H9 (cell line): ENCODE results near the gene ST6GALNAC3. TPM values are rescaled to one million over a fixed set of nuclear protein-coding genes. Genes with fewer than 3 reads are reported as not detected.

Experiments used
- DNase-seq: peaks from one replicate; pipeline ENCODE4 v3.0.0-alpha.2; 2017
- H2AFZ ChIP-seq: one replicate; pipeline ENCODE4 v1.6.1; 2013; ENCODE audit warnings: mild to moderate bottlenecking, low read length, control low read depth, moderate library complexity
- H2AK5ac ChIP-seq: 2 replicates; pipeline ENCODE4 v1.6.1; 2013; ENCODE audit warnings: low read length, control low read depth, mixed read lengths; ENCODE audit not compliant: insufficient read length
- H2BK120ac ChIP-seq: one replicate; pipeline ENCODE4 v1.6.1; 2013; ENCODE audit warnings: low read depth, mild to moderate bottlenecking, low read length, control low read depth, inconsistent platforms; ENCODE audit not compliant: poor library complexity, severe bottlenecking
- H2BK12ac ChIP-seq: 2 replicates; pipeline ENCODE4 v1.6.1; 2013; ENCODE audit warnings: low read length, control low read depth, mixed read lengths, low read depth; ENCODE audit not compliant: insufficient read length
- H2BK15ac ChIP-seq: 2 replicates; pipeline ENCODE4 v1.6.1; 2013; ENCODE audit warnings: low read depth, low read length, control low read depth
- H2BK20ac ChIP-seq: one replicate; pipeline ENCODE4 v1.6.1; 2013; ENCODE audit warnings: low read depth, mild to moderate bottlenecking, low read length, control low read depth, inconsistent platforms; ENCODE audit not compliant: poor library complexity, severe bottlenecking
- H2BK5ac ChIP-seq: 2 replicates; pipeline ENCODE4 v1.6.1; 2013; ENCODE audit warnings: low read length, control low read depth, mixed read lengths; ENCODE audit not compliant: insufficient read length
- H3K14ac ChIP-seq: 2 replicates; pipeline ENCODE4 v1.6.1; 2013; ENCODE audit warnings: low read length, control low read depth; ENCODE audit not compliant: insufficient read depth
- H3K18ac ChIP-seq: 2 replicates; pipeline ENCODE4 v1.6.1; 2013; ENCODE audit warnings: low read depth, mild to moderate bottlenecking, mixed read lengths, low read length, control low read depth; ENCODE audit not compliant: insufficient read length
- H3K23ac ChIP-seq: 2 replicates; pipeline ENCODE4 v1.6.1; 2013; ENCODE audit warnings: low read length, control low read depth, mixed read lengths, low read depth; ENCODE audit not compliant: insufficient read length
- H3K23me2 ChIP-seq: 2 replicates; pipeline ENCODE4 v1.6.1; 2013; ENCODE audit warnings: low read depth, mild to moderate bottlenecking, mixed read lengths, low read length, control low read depth; ENCODE audit not compliant: insufficient read length, poor library complexity, severe bottlenecking
- H3K27ac ChIP-seq: 2 replicates; pipeline ENCODE4 v1.5.1; 2013; ENCODE audit warnings: low read length, control low read depth, mixed read lengths, low read depth; ENCODE audit not compliant: insufficient read length
- H3K27me3 ChIP-seq: 2 replicates; pipeline ENCODE4 v1.6.1; 2013; ENCODE audit warnings: low read length, control low read depth, inconsistent platforms; ENCODE audit not compliant: insufficient read depth
- H3K4ac ChIP-seq: 2 replicates; pipeline ENCODE4 v1.6.1; 2013; ENCODE audit warnings: low read depth, mild to moderate bottlenecking, control low read depth, inconsistent platforms, low read length, moderate library complexity
- H3K4me1 ChIP-seq: 2 replicates; pipeline ENCODE4 v1.6.1; 2013; ENCODE audit warnings: low read length, control low read depth, inconsistent platforms; ENCODE audit not compliant: insufficient read depth
- H3K4me2 ChIP-seq: 2 replicates; pipeline ENCODE4 v1.6.1; 2013; ENCODE audit warnings: low read length, control low read depth, mixed read lengths; ENCODE audit not compliant: insufficient read length, insufficient read depth
- H3K56ac ChIP-seq: 2 replicates; pipeline ENCODE4 v1.6.1; 2013; ENCODE audit warnings: low read depth, mild to moderate bottlenecking, mixed read lengths, low read length, control low read depth; ENCODE audit not compliant: insufficient read length
- H3K79me1 ChIP-seq: 2 replicates; pipeline ENCODE4 v1.6.1; 2013; ENCODE audit warnings: low read depth, mild to moderate bottlenecking, moderate library complexity, low read length, control low read depth, inconsistent platforms; ENCODE audit not compliant: insufficient read depth, poor library complexity, severe bottlenecking
- H3K79me2 ChIP-seq: 2 replicates; pipeline ENCODE4 v1.6.1; 2013; ENCODE audit warnings: low read length, control low read depth, inconsistent platforms; ENCODE audit not compliant: insufficient read depth
- H3K9ac ChIP-seq: 2 replicates; pipeline ENCODE4 v1.6.1; 2013; ENCODE audit warnings: low read length, control low read depth, mixed read lengths; ENCODE audit not compliant: insufficient read length; ENCODE audit errors: extremely low read depth
- H3K9me3 ChIP-seq: one replicate; pipeline ENCODE4 v1.6.1; 2013; ENCODE audit warnings: low read depth, low read length, inconsistent platforms; ENCODE audit not compliant: control insufficient read depth
- H3T11ph ChIP-seq: one replicate; pipeline ENCODE4 v1.6.1; 2013; ENCODE audit warnings: mild to moderate bottlenecking, low read length, control low read depth, inconsistent platforms
- H4K20me1 ChIP-seq: one replicate; pipeline ENCODE4 v1.6.1; 2013; ENCODE audit not compliant: control insufficient read depth, insufficient read length, insufficient read depth
- H4K5ac ChIP-seq: 2 replicates; pipeline ENCODE4 v1.6.1; 2013; ENCODE audit warnings: low read depth, mild to moderate bottlenecking, mixed read lengths, low read length, control low read depth; ENCODE audit not compliant: insufficient read length
- H4K8ac ChIP-seq: replicated peaks from 2 replicates; pipeline ENCODE4 v1.6.1; 2013; ENCODE audit warnings: low read length, control low read depth, mixed read lengths, low read depth; ENCODE audit not compliant: insufficient read length
- H4K91ac ChIP-seq: 2 replicates; pipeline ENCODE4 v1.6.1; 2013; ENCODE audit warnings: low read depth, mild to moderate bottlenecking, moderate library complexity, mixed read lengths, low read length, control low read depth; ENCODE audit not compliant: insufficient read length
- H3K27ac Mint-ChIP-seq, 3 experiments: 2 replicates in 2 of 3; 3 replicates in 1 of 3; pipeline ENCODE4 v1.8.0; 2020 to 2021; ENCODE audit warnings: mixed read lengths in 3 of 3, mild to moderate bottlenecking in 1 of 3, moderate library complexity in 1 of 3
- H3K27me3 Mint-ChIP-seq: 2 replicates; pipeline ENCODE4 v1.8.0; 2021; ENCODE audit warnings: low read depth, mild to moderate bottlenecking, moderate library complexity, mixed read lengths
- H3K36me3 Mint-ChIP-seq, 3 experiments: 2 replicates in 2 of 3; 3 replicates in 1 of 3; pipeline ENCODE4 v1.8.0; 2020 to 2021; ENCODE audit warnings: low read depth in 3 of 3, mixed read lengths in 3 of 3; ENCODE audit not compliant: insufficient read depth in 1 of 3
- H3K4me1 Mint-ChIP-seq, 2 experiments: 2 replicates each; pipeline ENCODE4 v1.8.0; 2020; ENCODE audit warnings: mixed read lengths in 2 of 2
- H3K4me3 Mint-ChIP-seq, 2 experiments: 2 replicates in 1 of 2; 3 replicates in 1 of 2; pipeline ENCODE4 v1.8.0; 2020 to 2021; ENCODE audit warnings: mild to moderate bottlenecking in 2 of 2, mixed read lengths in 2 of 2, moderate library complexity in 1 of 2
- H3K9me3 Mint-ChIP-seq, 2 experiments: 2 replicates in 1 of 2; 3 replicates in 1 of 2; pipeline ENCODE4 v1.8.0; 2020; ENCODE audit warnings: mild to moderate bottlenecking in 2 of 2, mixed read lengths in 2 of 2, moderate library complexity in 1 of 2
- CTCF ChIP-seq: fragments of 200-600 bp; sonication (generic); conservative IDR thresholded peaks from 3 replicates; pipeline ENCODE4 v1.8.0; 2021; ENCODE audit warnings: antibody characterized with exemption, mild to moderate bottlenecking
- WGBS: extraction: QIAGEN DNeasy Blood & Tissue Kit; methylation state at CpG from one replicate; pipeline ENCODE4 v1.1.7; 2013; ENCODE audit warnings: missing lambda C conversion rate, low lambda C conversion rate, mixed read lengths; ENCODE audit not compliant: insufficient read length; ENCODE audit errors: extremely low coverage; 5-methylcytosine and 5-hydroxymethylcytosine counted together
- total RNA-seq: library from RNA; stranded (reverse); gene quantifications from 2 replicates; pipeline ENCODE4 v1.2.1, GENCODE V29; 2021

The ST6GALNAC3 gene
- total RNA-seq, 1 experiment from 2014 or later, result 11.2 TPM

GRCh38 chr1:76229279-76230005, 154.9 kb downstream of the ST6GALNAC3 start:
- Histone ChIP-seq H3K4ac (no peak overlapping the region), H3K9ac (no peak overlapping the region), H2BK120ac (no peak overlapping the region), H3K79me1 (no peaks in the 10 kb centered on the region), H3K14ac (no peak overlapping the region), H3K23ac (no peak overlapping the region), H4K5ac (no peak overlapping the region), H2BK20ac (no peak overlapping the region), H3K27me3 (no peaks in the 10 kb centered on the region), H2AK5ac (no peak overlapping the region), H3K56ac (no peak overlapping the region), H2BK12ac (no peak overlapping the region), H2BK15ac (no peak overlapping the region), H4K20me1 (no peaks in the 10 kb centered on the region), H3K79me2 (no peaks in the 10 kb centered on the region), H3K27ac (peak overlapping the region; percentile 36), H3K4me2 (no peak overlapping the region), H3K18ac (no peak overlapping the region), H4K91ac (no peak overlapping the region), H4K8ac (no peak overlapping the region), H3T11ph (no peak overlapping the region), H3K4me1 (peaks cover 19% of the 10 kb centered on the region), H3K9me3 (no peaks in the 10 kb centered on the region), H2BK5ac (no peak overlapping the region), H3K23me2 (no peaks in the 10 kb centered on the region), H2AFZ (no peak overlapping the region)
- Mint-ChIP-seq H3K4me3 (peak overlapping the region in 1 of 2 experiments; percentile 51; a peak in 2 of 5 replicates), H3K27me3 (no peaks in the 10 kb centered on the region), H3K27ac (peak overlapping the region; percentile 87 to 99 (median 94)), H3K9me3 (no peaks in the 10 kb centered on the region), H3K36me3 (peaks cover 0 to 7% (median 0%) of the 10 kb centered on the region in 3 experiments; a peak in 3 of 7 replicates), H3K4me1 (peaks cover 70 to 82% of the 10 kb centered on the region in 2 experiments)
- DNase-seq, result no peak
- no CpG with 5 or more reads among the region's 7 CpGs for WGBS
- TF ChIP-seq CTCF, result no peak
